Sigmoid colon (tissue), 3 donors: ENCODE results near the gene MEF2B.

Source experiments
- CTCF ChIP-seq, 4 experiments: fragments of 450-650 bp in 3 of 4; fragments of 200-600 bp in 1 of 4; IDR thresholded peaks; one replicate each; pipeline ENCODE4 v1.5.1; 2016 to 2019; ENCODE audit warnings: antibody characterized with exemption in 4 of 4, mild to moderate bottlenecking in 3 of 4, moderate library complexity in 2 of 4
- POLR2A ChIP-seq, 2 donors: fragments of 450-650 bp; IDR thresholded peaks; one replicate each; pipeline ENCODE4 v1.6.1; 2016; ENCODE audit warnings: antibody characterized with exemption in 2 of 2, mild to moderate bottlenecking in 2 of 2, moderate library complexity in 2 of 2

GRCh38 chr19:19111136-19111835 is 58.8 kb downstream of the MEF2B start:
- TF ChIP-seq CTCF (IDR thresholded peaks at IDR 0.05) (no peak), POLR2A (IDR thresholded peaks at IDR 0.05) (no peak)
